Spleen (tissue), 11 donors: ENCODE data around the gene RAPGEF6. TPM values are rescaled to one million over a fixed set of nuclear protein-coding genes. Genes with fewer than 3 reads are reported as not detected.
"Not testable (repeated sequence)": the region's sequence is repeated elsewhere in the genome, so short reads cannot be mapped to it uniquely, and the experiment has no call there.

Experiments used
- DNase-seq: peaks from one replicate; pipeline ENCODE4 v3.0.0-alpha.2; 2020
- H3K27ac ChIP-seq, 8 donors: fragments of 200-600 bp; sonication (generic) in 7 of 8; 1 replicate in 4 of 8; 2 replicates in 4 of 8; pipeline versions ENCODE4 v1.5.0 to v1.8.0; 2016 to 2021; ENCODE audit warnings: inconsistent platforms in 4 of 8, mild to moderate bottlenecking in 4 of 8, moderate library complexity in 1 of 8
- H3K27me3 ChIP-seq, 7 donors: fragments of 200-600 bp; sonication (generic) in 6 of 7; replicated peaks in 1 of 7; 1 replicate in 4 of 7; 2 replicates in 3 of 7; pipeline versions ENCODE4 v1.5.0 to v1.8.0; 2016 to 2021; ENCODE audit warnings: inconsistent platforms in 3 of 7, mild to moderate bottlenecking in 1 of 7
- H3K36me3 ChIP-seq, 6 donors: fragments of 200-600 bp; sonication (generic) in 5 of 6; 1 replicate in 4 of 6; 2 replicates in 2 of 6; pipeline versions ENCODE4 v1.5.0 to v1.8.0; 2016 to 2021; ENCODE audit warnings: inconsistent platforms in 2 of 6
- H3K4me1 ChIP-seq, 6 donors: fragments of 200-600 bp; sonication (generic) in 5 of 6; 1 replicate in 3 of 6; 2 replicates in 3 of 6; pipeline versions ENCODE4 v1.5.0 to v1.8.0; 2016 to 2021; ENCODE audit warnings: inconsistent platforms in 3 of 6
- H3K4me3 ChIP-seq, 8 donors: fragments of 200-600 bp; sonication (generic) in 7 of 8; 1 replicate in 4 of 8; 2 replicates in 4 of 8; pipeline versions ENCODE4 v1.5.0 to v1.8.0; 2016 to 2021; ENCODE audit warnings: inconsistent platforms in 4 of 8, mild to moderate bottlenecking in 4 of 8, moderate library complexity in 2 of 8
- H3K9me3 ChIP-seq, 8 donors: fragments of 200-600 bp; sonication (generic) in 7 of 8; 1 replicate in 4 of 8; 2 replicates in 4 of 8; pipeline versions ENCODE4 v1.5.0 to v1.8.0; 2016 to 2021; ENCODE audit warnings: inconsistent platforms in 4 of 8
- CTCF ChIP-seq, 11 experiments: fragments of 200-600 bp in 7 of 11; fragments of 450-650 bp in 4 of 11; sonication (generic) in 4 of 11; IDR thresholded peaks in 8 of 11; conservative IDR thresholded peaks in 3 of 11; 1 replicate in 7 of 11; 2 replicates in 4 of 11; pipeline versions ENCODE4 v1.4.0 to v1.8.0; 2016 to 2021; ENCODE audit warnings: antibody characterized with exemption in 11 of 11, inconsistent platforms in 4 of 11, mild to moderate bottlenecking in 1 of 11
- POLR2A ChIP-seq, 3 donors: fragments of 450-650 bp; IDR thresholded peaks; one replicate each; pipeline ENCODE4 v1.5.1; 2017; ENCODE audit warnings: antibody characterized with exemption in 3 of 3, mild to moderate bottlenecking in 1 of 3
- POLR2AphosphoS5 ChIP-seq, 3 donors: sonication (generic); formaldehyde crosslinking; IDR thresholded peaks; one replicate each; pipeline ENCODE4 v1.5.1; 2017; ENCODE audit warnings: antibody characterized with exemption in 3 of 3
- WGBS, 5 donors: extraction: QIAGEN DNeasy Blood & Tissue Kit in 3 of 5; methylation state at CpG; one replicate each; pipeline versions ENCODE4 v1.1.5 to v1.1.7; 2013 to 2018; 5-methylcytosine and 5-hydroxymethylcytosine counted together
- intact Hi-C: fragments of 100-400 bp; cut with DNase I; formaldehyde crosslinking; loops from one replicate; pipeline ENCODE4 v1.15.0; 2023; ENCODE audit warnings: low total_unique reads
- polyA plus RNA-seq, 3 donors: library from polyadenylated mRNA; stranded (reverse); fragments of 200-250 nt; gene quantifications; one replicate each; pipeline ENCODE4 v1.2.1, GENCODE V29; 2013
- total RNA-seq, 7 donors: library from RNA; depleted of rRNA in 3 of 7; stranded (reverse); fragments of >200 nt in 3 of 7; fragmentation: NEBNext Ultra II Directional in 4 of 7; extraction: Animal tissue kit (Norgen Biotek cat#: 25700) in 4 of 7; gene quantifications; one replicate each; pipeline versions ENCODE4 v1.1.0 to v1.2.1, GENCODE V29; 2016 to 2021
- donor health status: healthy with polysubstance abuse.
- donor health status: DM: no; HTN: no; CAD: no; lungs with moderate emphysema.
- donor health status: DM: no; HTN: no; CAD: no.
- donor health status: Bipolar disorder and iron deficiency.
- donor health status: healthy.
- donor health status: DM: no; HTN: no; CAD: no.
- donor health status: DM: yes; HTN: yes; CAD: no.

Gene RAPGEF6
- total and polyA plus RNA-seq, 10 donors: 3.8 to 56.4 (median 43.2) TPM

DNA sequence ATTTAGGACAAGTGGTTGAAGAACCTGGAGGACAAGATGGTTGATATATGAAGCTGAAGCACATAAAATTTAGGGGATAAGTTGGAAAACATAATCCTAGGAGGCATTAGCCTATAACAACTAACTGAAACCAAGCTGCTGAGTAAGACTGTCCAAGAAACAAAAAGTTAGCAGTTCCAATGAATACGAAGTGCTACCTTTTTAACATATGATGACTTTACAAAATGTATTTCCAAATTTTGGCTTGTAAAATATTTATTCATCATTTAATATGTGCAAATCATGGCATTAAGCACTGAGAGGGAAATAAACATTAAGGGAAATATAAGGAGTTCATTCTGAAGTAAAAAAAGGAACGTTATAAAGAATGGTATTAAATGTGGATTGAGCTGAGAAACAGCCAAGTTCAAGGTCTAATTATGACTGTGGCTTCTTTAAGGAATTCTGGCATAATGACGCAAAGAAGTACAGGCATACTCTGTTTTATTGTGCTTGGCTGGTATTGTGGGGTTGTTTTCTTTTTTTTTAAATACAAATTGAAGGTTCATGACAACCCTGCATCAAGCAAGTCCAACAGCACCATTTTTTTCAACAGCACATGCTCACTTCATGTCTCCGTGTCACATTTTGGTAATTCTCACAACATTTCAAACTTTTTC, 7.7 kb downstream of the RAPGEF6 start:
- 86 to 91% (median 89%) methylated on average over 4 of the region's 4 CpGs for WGBS, 5 donors
- Histone ChIP-seq H3K27me3 (no peaks in the 10 kb centered on the region), H3K27ac (no peak overlapping the region), H3K4me3 (no peak overlapping the region), H3K9me3 (no peaks in the 10 kb centered on the region), H3K36me3 (peaks cover 0 to 23% (median 0%) of the 10 kb centered on the region in 6 donors), H3K4me1 (peaks cover under 1 to 67% (median 27%) of the 10 kb centered on the region in 6 donors)
- TF ChIP-seq POLR2A (IDR thresholded peaks at IDR 0.05): no peak
- TF ChIP-seq CTCF (IDR thresholded peaks at IDR 0.05 in 8 of 11, conservative IDR thresholded peaks at IDR 0.05 in 3 of 11): no peak
- TF ChIP-seq POLR2AphosphoS5 (IDR thresholded peaks at IDR 0.05): no peak
- DNase-seq: no peak
- intact Hi-C loops: no loop called here

DNA sequence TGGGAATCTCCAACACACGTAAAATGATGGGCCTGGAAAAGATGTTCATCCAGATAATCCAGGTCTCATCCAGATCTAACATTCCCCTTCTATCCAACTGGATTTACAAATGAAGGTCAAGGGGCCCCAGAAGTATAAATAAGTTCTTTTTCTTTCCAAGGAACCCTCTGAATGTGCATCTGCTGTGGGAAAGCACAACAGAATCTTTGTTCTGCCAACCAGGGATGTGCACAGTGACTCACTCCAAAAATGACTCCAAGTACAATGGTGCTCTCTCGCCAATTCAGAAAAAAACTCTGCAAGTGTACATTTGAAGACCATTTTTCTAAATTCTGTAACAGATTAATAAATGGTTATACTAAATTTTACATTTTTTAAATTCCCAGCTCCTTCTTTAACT, 12.4 kb downstream of the RAPGEF6 start:
- no peak for TF ChIP-seq CTCF (IDR thresholded peaks at IDR 0.05 in 8 of 11, conservative IDR thresholded peaks at IDR 0.05 in 3 of 11)
- peaks cover 0 to 29% (median 0%) of the 10 kb centered on the region in 6 donors for H3K36me3 ChIP-seq
- H3K27me3 ChIP-seq: no peaks in the 10 kb centered on the region
- intact Hi-C loops: no loop called here
- 93 to 100% (median 95%) methylated on average over 2 of the region's 2 CpGs for WGBS, 5 donors
- H3K9me3 ChIP-seq: no peaks in the 10 kb centered on the region
- H3K4me3 ChIP-seq: no peak overlapping the region
- H3K27ac ChIP-seq: no peak overlapping the region
- no peak for DNase-seq
- H3K4me1 ChIP-seq: peaks cover 4 to 63% (median 15%) of the 10 kb centered on the region in 6 donors

- Histone ChIP-seq H3K4me1 (peaks cover 5 to 58% (median 14%) of the 10 kb centered on the region in 6 donors), H3K36me3 (peaks cover 0 to 29% (median 0%) of the 10 kb centered on the region in 6 donors)
- H3K27me3 ChIP-seq, intact Hi-C loops, H3K27ac ChIP-seq, DNase-seq, H3K4me3 ChIP-seq, H3K9me3 ChIP-seq: not testable (repeated sequence)
- WGBS, 5 donors: 94 to 98% (median 96%) methylated on average over 2 of the region's 2 CpGs
Measured at GRCh38 chr5:131621164-131621563, 13.9 kb downstream of the RAPGEF6 start.

DNA sequence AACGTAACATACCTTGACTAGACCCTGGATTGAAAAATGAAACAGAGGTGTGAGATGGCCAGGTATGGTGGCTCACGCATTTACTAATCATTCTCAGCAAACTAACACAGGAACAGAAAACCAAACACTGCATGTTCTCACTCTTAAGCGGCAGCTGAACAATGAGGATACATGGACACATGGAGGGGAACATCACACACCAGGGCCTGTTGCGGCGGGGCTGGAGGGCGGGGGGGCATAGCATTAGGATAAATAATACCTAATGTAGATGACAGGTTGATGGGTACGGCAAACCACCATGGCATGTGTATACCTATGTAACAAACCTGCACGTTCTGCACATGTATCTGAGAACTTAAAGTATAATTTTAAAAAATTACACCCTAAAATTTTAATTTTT, 15.9 kb downstream of the RAPGEF6 start:
- WGBS, 5 donors: 83 to 90% (median 88%) methylated on average over 8 of the region's 8 CpGs
- no peaks in the 10 kb centered on the region for H3K9me3 ChIP-seq
- peaks cover 8 to 69% (median 20%) of the 10 kb centered on the region in 6 donors for H3K4me1 ChIP-seq
- TF ChIP-seq CTCF (IDR thresholded peaks at IDR 0.05 in 8 of 11, conservative IDR thresholded peaks at IDR 0.05 in 3 of 11) (no peak), POLR2A (IDR thresholded peaks at IDR 0.05) (no peak), POLR2AphosphoS5 (IDR thresholded peaks at IDR 0.05) (no peak)
- DNase-seq: no peak
- no peaks in the 10 kb centered on the region for H3K27me3 ChIP-seq
- H3K4me3 ChIP-seq: no peak overlapping the region
- intact Hi-C loops: no loop called here
- H3K36me3 ChIP-seq: peaks cover 0 to 19% (median 0%) of the 10 kb centered on the region in 6 donors
- H3K27ac ChIP-seq: no peak overlapping the region
